Stimulated activated CD4-positive, alpha-beta T cell treated with anti-CD3 and anti-CD28 coated beads, TNF-alpha, amount 100 ng/mL, for 24 hours (primary cell): Measurements from ENCODE around the gene PLGRKT.
"Not testable (repeated sequence)": the region's sequence is repeated elsewhere in the genome, so short reads cannot be mapped to it uniquely, and the experiment has no call there.

ENCODE experiments used
- DNase-seq, 3 experiments: peaks; one replicate each; pipeline ENCODE4 v3.0.0-alpha.2; 2020; ENCODE audit warnings: low read depth in 3 of 3

PLGRKT gene

GRCh38 chr9:5382479-5382878 lies 55.2 kb downstream of the PLGRKT start:
- DNase-seq: no peak

GRCh38 chr9:5375790-5376477 lies 61.8 kb downstream of the PLGRKT start:
- DNase-seq: no peak

GRCh38 chr9:5375091-5375490 lies 62.6 kb downstream of the PLGRKT start:
- peak in 2 of 3 experiments; percentile 11 to 29 for DNase-seq

GRCh38 chr9:5364294-5365024 lies 73.3 kb downstream of the PLGRKT start:
- no peak for DNase-seq

GRCh38 chr9:5361326-5362010 lies 76.3 kb downstream of the PLGRKT start:
- DNase-seq: no peak

- no peak for DNase-seq
Observed at GRCh38 chr9:5360341-5360740, 77.4 kb downstream of the PLGRKT start.

- no peak for DNase-seq
Observed at GRCh38 chr9:5357431-5358105, 80.2 kb downstream of the PLGRKT start.

GRCh38 chr9:5355817-5356216 lies 81.9 kb downstream of the PLGRKT start:
- DNase-seq: no peak

GRCh38 chr9:5355226-5355625 lies 82.5 kb downstream of the PLGRKT start:
- DNase-seq: no peak

GRCh38 chr9:5354184-5354583 lies 83.5 kb downstream of the PLGRKT start:
- no peak for DNase-seq

GRCh38 chr9:5352637-5353248 lies 85.0 kb downstream of the PLGRKT start:
- no peak for DNase-seq

- not testable (repeated sequence) for DNase-seq
Observed at GRCh38 chr9:5338992-5339981, 98.4 kb downstream of the PLGRKT start, which contains the start of gene RLN1. Gene RLN1, minus strand, starts transcription at chr9:5339876. Its CDS starts 130 bp downstream, at chr9:5339746.

GRCh38 chr9:5336688-5337087 lies 101.0 kb downstream of the PLGRKT start:
- DNase-seq: no peak

- DNase-seq: not testable (repeated sequence)
Observed at GRCh38 chr9:5331276-5331675, 106.4 kb downstream of the PLGRKT start.

- DNase-seq: no peak
Observed at GRCh38 chr9:5326893-5327548, 110.7 kb downstream of the PLGRKT start.

GRCh38 chr9:5326187-5326586 lies 111.5 kb downstream of the PLGRKT start:
- no peak for DNase-seq

GRCh38 chr9:5321601-5322000 lies 116.1 kb downstream of the PLGRKT start:
- not testable (repeated sequence) for DNase-seq

GRCh38 chr9:5321058-5321457 lies 116.7 kb downstream of the PLGRKT start:
- DNase-seq: no peak

GRCh38 chr9:5316406-5316805 lies 121.3 kb downstream of the PLGRKT start:
- DNase-seq: not testable (repeated sequence)
